Neuronal stem cell (in vitro differentiated cells): ENCODE results near the gene NEURL1B.

ENCODE experiments used
- DNase-seq: peaks from one replicate; pipeline ENCODE4 v3.0.0-alpha.2; 2013; ENCODE audit warnings: low spot score
- H2AFZ ChIP-seq: one replicate; pipeline ENCODE4 v1.6.1; 2013; ENCODE audit warnings: mild to moderate bottlenecking, low read length, inconsistent platforms
- H2AK5ac ChIP-seq: 2 replicates; pipeline ENCODE4 v1.6.1; 2013; ENCODE audit warnings: low read depth, mild to moderate bottlenecking, inconsistent platforms, low read length, moderate library complexity, mixed read lengths
- H2BK120ac ChIP-seq: 2 replicates; pipeline ENCODE4 v1.6.1; 2013; ENCODE audit warnings: low read depth, mild to moderate bottlenecking, inconsistent platforms, low read length, moderate library complexity, mixed read lengths
- H2BK12ac ChIP-seq: one replicate; pipeline ENCODE4 v1.6.1; 2013; ENCODE audit warnings: low read length, inconsistent platforms
- H2BK15ac ChIP-seq: 2 replicates; pipeline ENCODE4 v1.6.1; 2013; ENCODE audit warnings: mild to moderate bottlenecking, low read length, inconsistent platforms, mixed read lengths
- H2BK5ac ChIP-seq: one replicate; pipeline ENCODE4 v1.6.1; 2013; ENCODE audit warnings: inconsistent platforms, mild to moderate bottlenecking, low read length, moderate library complexity
- H3K14ac ChIP-seq: one replicate; pipeline ENCODE4 v1.6.1; 2013; ENCODE audit warnings: low read length, inconsistent platforms
- H3K18ac ChIP-seq: 2 replicates; pipeline ENCODE4 v1.6.1; 2013; ENCODE audit warnings: low read length, inconsistent platforms
- H3K23ac ChIP-seq: 2 replicates; pipeline ENCODE4 v1.6.1; 2013; ENCODE audit warnings: low read depth, mild to moderate bottlenecking, mixed read lengths, low read length, inconsistent platforms; ENCODE audit not compliant: poor library complexity
- H3K27ac ChIP-seq: replicated peaks from 3 replicates; pipeline ENCODE4 v1.5.1; 2013; ENCODE audit warnings: low read length, inconsistent platforms
- H3K27me3 ChIP-seq, 3 experiments: 2 replicates each; pipeline ENCODE4 v1.6.1; 2013; ENCODE audit warnings: low read length in 3 of 3, mild to moderate bottlenecking in 2 of 3, inconsistent platforms in 1 of 3, low read depth in 1 of 3, mixed read lengths in 1 of 3, moderate library complexity in 1 of 3; ENCODE audit not compliant: control insufficient read depth in 3 of 3, insufficient read depth in 3 of 3
- H3K36me3 ChIP-seq, 2 donors: replicated peaks in 1 of 2; 2 replicates each; pipeline ENCODE4 v1.6.1; 2013; ENCODE audit warnings: low read length in 2 of 2; ENCODE audit not compliant: control insufficient read depth in 2 of 2, insufficient read depth in 2 of 2
- H3K4ac ChIP-seq: 2 replicates; pipeline ENCODE4 v1.6.1; 2013; ENCODE audit warnings: inconsistent platforms, mild to moderate bottlenecking, low read length, moderate library complexity
- H3K4me1 ChIP-seq, 2 donors: 1 replicate in 1 of 2; 2 replicates in 1 of 2; pipeline ENCODE4 v1.6.1; 2013; ENCODE audit warnings: low read length in 2 of 2, low read depth in 1 of 2; ENCODE audit not compliant: control insufficient read depth in 2 of 2, insufficient read depth in 1 of 2
- H3K4me2 ChIP-seq: one replicate; pipeline ENCODE4 v1.6.1; 2013; ENCODE audit warnings: mild to moderate bottlenecking, low read length, inconsistent platforms; ENCODE audit not compliant: insufficient read depth, poor library complexity, severe bottlenecking
- H3K4me3 ChIP-seq, 2 donors: 2 replicates each; pipeline ENCODE4 v1.5.1; 2013; ENCODE audit warnings: low read length in 2 of 2, mild to moderate bottlenecking in 2 of 2, inconsistent platforms in 1 of 2, moderate library complexity in 1 of 2
- H3K79me1 ChIP-seq: one replicate; pipeline ENCODE4 v1.6.1; 2013; ENCODE audit warnings: low read depth, mild to moderate bottlenecking, inconsistent platforms, low read length, moderate library complexity
- H3K9ac ChIP-seq: one replicate; pipeline ENCODE4 v1.6.1; 2013; ENCODE audit warnings: mild to moderate bottlenecking, low read depth, low read length, inconsistent platforms; ENCODE audit not compliant: poor library complexity
- H3K9me3 ChIP-seq, 2 donors: replicated peaks in 1 of 2; 2 replicates each; pipeline versions ENCODE3 to v1.6.1; 2013; ENCODE audit warnings: low read length in 2 of 2, mild to moderate bottlenecking in 2 of 2, inconsistent platforms in 1 of 2, low read depth in 1 of 2, mixed read lengths in 1 of 2, moderate library complexity in 1 of 2; ENCODE audit not compliant: control insufficient read depth in 2 of 2, insufficient read depth in 1 of 2
- H4K8ac ChIP-seq: one replicate; pipeline ENCODE4 v1.6.1; 2013; ENCODE audit warnings: low read depth, mild to moderate bottlenecking, inconsistent platforms, low read length, moderate library complexity
- H4K91ac ChIP-seq: one replicate; pipeline ENCODE4 v1.6.1; 2013; ENCODE audit warnings: low read length, low read depth, mild to moderate bottlenecking, inconsistent platforms; ENCODE audit not compliant: poor library complexity
- WGBS, 2 donors: extraction: QIAGEN DNeasy Blood & Tissue Kit; methylation state at CpG; one replicate each; pipeline ENCODE4 v1.1.7; 2013; ENCODE audit warnings: missing lambda C conversion rate in 2 of 2, mixed read lengths in 1 of 2; ENCODE audit not compliant: insufficient read length in 2 of 2, insufficient replicate concordance in 1 of 2; ENCODE audit errors: extremely low coverage in 2 of 2; 5-methylcytosine and 5-hydroxymethylcytosine counted together

Gene NEURL1B

GRCh38 chr5:172593721-172594235 lies 47.3 kb upstream of the NEURL1B start:
- peaks cover 0 to 40% (median 2%) of the 10 kb centered on the region in 3 experiments for H3K27me3 ChIP-seq
- H3K9ac ChIP-seq = no peak overlapping the region
- no peak overlapping the region for H2BK120ac ChIP-seq
- no peak overlapping the region for H3K4me3 ChIP-seq
- no peak overlapping the region for H3K27ac ChIP-seq
- WGBS, 2 donors = no CpG with 5 or more reads among the region's 8 CpGs
- no peak overlapping the region for H4K8ac ChIP-seq
- H3K9me3 ChIP-seq = no peaks in the 10 kb centered on the region
- no peaks in the 10 kb centered on the region for H3K36me3 ChIP-seq
- no peak for DNase-seq
- no peak overlapping the region for H3K18ac ChIP-seq
- H3K4ac ChIP-seq = no peak overlapping the region
- no peak overlapping the region for H3K14ac ChIP-seq
- H2AFZ ChIP-seq = no peak overlapping the region
- no peak overlapping the region for H3K4me2 ChIP-seq
- H2BK5ac ChIP-seq = no peak overlapping the region
- H4K91ac ChIP-seq = no peak overlapping the region
- H2BK15ac ChIP-seq = no peak overlapping the region
- H3K79me1 ChIP-seq = peaks cover 3% of the 10 kb centered on the region
- peaks cover 0 to 3% of the 10 kb centered on the region in 2 donors for H3K4me1 ChIP-seq
- no peak overlapping the region for H2BK12ac ChIP-seq
- no peak overlapping the region for H3K23ac ChIP-seq
- peak overlapping the region; percentile 20 for H2AK5ac ChIP-seq

DNA sequence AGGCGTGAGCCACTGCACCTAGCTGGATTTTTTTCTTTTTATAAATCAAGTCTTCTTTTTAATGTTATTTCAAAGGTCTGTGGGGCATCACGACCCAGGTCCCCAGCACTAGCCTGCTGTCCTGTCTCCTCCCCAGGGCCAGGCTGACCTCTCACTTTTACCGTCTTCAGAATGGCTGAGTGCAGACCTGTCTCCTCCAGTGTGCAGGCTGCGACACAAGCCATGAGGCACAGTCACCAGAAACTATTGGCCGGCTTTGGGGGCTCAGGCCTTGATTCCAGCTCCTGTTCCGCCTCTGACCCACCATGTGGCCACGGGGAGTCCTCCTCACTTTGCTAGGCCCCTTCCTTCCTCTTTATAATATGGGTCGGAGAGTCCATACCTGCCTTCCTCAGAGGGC lies 46.6 kb upstream of the NEURL1B start:
- H3K18ac ChIP-seq = peak overlapping the region; percentile 45
- H2AFZ ChIP-seq = no peak overlapping the region
- H2BK5ac ChIP-seq = no peak overlapping the region
- H3K4ac ChIP-seq = no peak overlapping the region
- no peak overlapping the region for H3K14ac ChIP-seq
- H3K27me3 ChIP-seq = peaks cover 0 to 40% (median 2%) of the 10 kb centered on the region in 3 experiments
- H4K8ac ChIP-seq = no peak overlapping the region
- no peak overlapping the region for H2BK12ac ChIP-seq
- H3K27ac ChIP-seq = no peak overlapping the region
- peak overlapping the region; percentile 8 for H2BK15ac ChIP-seq
- H3K23ac ChIP-seq = no peak overlapping the region
- no peaks in the 10 kb centered on the region for H3K9me3 ChIP-seq
- no peaks in the 10 kb centered on the region for H3K36me3 ChIP-seq
- no peak overlapping the region for H3K4me3 ChIP-seq
- WGBS, 2 donors = no CpG with 5 or more reads among the region's 8 CpGs
- H3K79me1 ChIP-seq = peaks cover 3% of the 10 kb centered on the region
- DNase-seq = no peak
- no peak overlapping the region for H2AK5ac ChIP-seq
- H3K9ac ChIP-seq = no peak overlapping the region
- peaks cover 0 to 3% of the 10 kb centered on the region in 2 donors for H3K4me1 ChIP-seq
- H2BK120ac ChIP-seq = no peak overlapping the region
- H3K4me2 ChIP-seq = no peak overlapping the region
- H4K91ac ChIP-seq = no peak overlapping the region

GRCh38 chr5:172594867-172595466 lies 46.1 kb upstream of the NEURL1B start:
- H2BK120ac ChIP-seq = no peak overlapping the region
- H3K4ac ChIP-seq = no peak overlapping the region
- no CpG with 5 or more reads among the region's 9 CpGs for whole genome bisulfite sequencing, 2 donors

GRCh38 chr5:172595596-172596455 lies 45.2 kb upstream of the NEURL1B start:
- Histone ChIP-seq H2AK5ac (peak overlapping the region; percentile 36), H3K4me2 (no peak overlapping the region), H3K9ac (no peak overlapping the region), H4K91ac (no peak overlapping the region), H2BK15ac (no peak overlapping the region), H2BK5ac (no peak overlapping the region), H3K18ac (no peak overlapping the region), H3K23ac (no peak overlapping the region), H3K14ac (no peak overlapping the region), H3K79me1 (peaks cover 3% of the 10 kb centered on the region), H4K8ac (no peak overlapping the region), H3K36me3 (no peaks in the 10 kb centered on the region), H2AFZ (no peak overlapping the region), H3K9me3 (no peaks in the 10 kb centered on the region), H3K27ac (no peak overlapping the region), H3K4ac (no peak overlapping the region), H3K4me1 (peaks cover 0 to 3% of the 10 kb centered on the region in 2 donors), H2BK12ac (no peak overlapping the region), H3K27me3 (peaks cover 0 to 29% (median 0%) of the 10 kb centered on the region in 3 experiments), H2BK120ac (no peak overlapping the region), H3K4me3 (no peak overlapping the region)
- WGBS, 2 donors = no CpG with 5 or more reads among the region's 14 CpGs
- DNase-seq = no peak

More at GRCh38 chr5:172594867-172595466, 46.1 kb upstream of the NEURL1B start:
- Histone ChIP-seq H3K23ac (no peak overlapping the region), H3K27me3 (peaks cover 0 to 36% (median 0%) of the 10 kb centered on the region in 3 experiments), H4K8ac (no peak overlapping the region), H3K9me3 (no peaks in the 10 kb centered on the region), H2BK15ac (no peak overlapping the region), H2AFZ (no peak overlapping the region), H3K4me1 (peaks cover 0 to 3% of the 10 kb centered on the region in 2 donors), H2BK5ac (no peak overlapping the region), H3K36me3 (no peaks in the 10 kb centered on the region), H2AK5ac (no peak overlapping the region), H3K4me2 (no peak overlapping the region), H3K9ac (no peak overlapping the region), H3K14ac (no peak overlapping the region), H3K27ac (no peak overlapping the region), H3K18ac (peak overlapping the region; percentile 45), H3K79me1 (peaks cover 3% of the 10 kb centered on the region), H4K91ac (no peak overlapping the region), H3K4me3 (no peak overlapping the region), H2BK12ac (no peak overlapping the region)
- no peak for DNase-seq
